PC-3 (cell line): ENCODE measurements around the gene UGT1A10.

ENCODE experiments used
- EZH2phosphoT487 ChIP-seq: fragments of 300-600 bp; sonication (generic); IDR thresholded peaks from 2 replicates; pipeline ENCODE4 v1.6.1; 2018; ENCODE audit warnings: mild to moderate bottlenecking, antibody characterized with exemption, low read length, borderline replicate concordance
- TF ChIP-seq, protein P1 (sequence below): fragments of 300-600 bp; sonication (generic); conservative IDR thresholded peaks from 2 replicates; pipeline ENCODE4 v1.5.1; 2017; ENCODE audit warnings: antibody characterized with exemption, low read depth, mild to moderate bottlenecking, low read length

- TF ChIP-seq EZH2phosphoT487, result no peak
- TF ChIP-seq, protein P1, sequence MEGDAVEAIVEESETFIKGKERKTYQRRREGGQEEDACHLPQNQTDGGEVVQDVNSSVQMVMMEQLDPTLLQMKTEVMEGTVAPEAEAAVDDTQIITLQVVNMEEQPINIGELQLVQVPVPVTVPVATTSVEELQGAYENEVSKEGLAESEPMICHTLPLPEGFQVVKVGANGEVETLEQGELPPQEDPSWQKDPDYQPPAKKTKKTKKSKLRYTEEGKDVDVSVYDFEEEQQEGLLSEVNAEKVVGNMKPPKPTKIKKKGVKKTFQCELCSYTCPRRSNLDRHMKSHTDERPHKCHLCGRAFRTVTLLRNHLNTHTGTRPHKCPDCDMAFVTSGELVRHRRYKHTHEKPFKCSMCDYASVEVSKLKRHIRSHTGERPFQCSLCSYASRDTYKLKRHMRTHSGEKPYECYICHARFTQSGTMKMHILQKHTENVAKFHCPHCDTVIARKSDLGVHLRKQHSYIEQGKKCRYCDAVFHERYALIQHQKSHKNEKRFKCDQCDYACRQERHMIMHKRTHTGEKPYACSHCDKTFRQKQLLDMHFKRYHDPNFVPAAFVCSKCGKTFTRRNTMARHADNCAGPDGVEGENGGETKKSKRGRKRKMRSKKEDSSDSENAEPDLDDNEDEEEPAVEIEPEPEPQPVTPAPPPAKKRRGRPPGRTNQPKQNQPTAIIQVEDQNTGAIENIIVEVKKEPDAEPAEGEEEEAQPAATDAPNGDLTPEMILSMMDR, result no peak
Observed at GRCh38 chr2:233638836-233639235, 2.6 kb downstream of the UGT1A10 start.
